HG03469 (cell line): Measurements from ENCODE around the gene DNAJC11.
"Not testable (repeated sequence)": the region's sequence is repeated elsewhere in the genome, so short reads cannot be mapped to it uniquely, and the experiment has no call there.

Source experiments
- ATAC-seq: cut with Tn5 transposase; IDR thresholded peaks from one replicate; pipeline ENCODE4 v1.9.1; 2021; ENCODE audit warnings: mild to moderate bottlenecking, moderate library complexity, moderate number of reproducible peaks; ENCODE audit not compliant: unreplicated experiment

DNAJC11 gene, protein sequence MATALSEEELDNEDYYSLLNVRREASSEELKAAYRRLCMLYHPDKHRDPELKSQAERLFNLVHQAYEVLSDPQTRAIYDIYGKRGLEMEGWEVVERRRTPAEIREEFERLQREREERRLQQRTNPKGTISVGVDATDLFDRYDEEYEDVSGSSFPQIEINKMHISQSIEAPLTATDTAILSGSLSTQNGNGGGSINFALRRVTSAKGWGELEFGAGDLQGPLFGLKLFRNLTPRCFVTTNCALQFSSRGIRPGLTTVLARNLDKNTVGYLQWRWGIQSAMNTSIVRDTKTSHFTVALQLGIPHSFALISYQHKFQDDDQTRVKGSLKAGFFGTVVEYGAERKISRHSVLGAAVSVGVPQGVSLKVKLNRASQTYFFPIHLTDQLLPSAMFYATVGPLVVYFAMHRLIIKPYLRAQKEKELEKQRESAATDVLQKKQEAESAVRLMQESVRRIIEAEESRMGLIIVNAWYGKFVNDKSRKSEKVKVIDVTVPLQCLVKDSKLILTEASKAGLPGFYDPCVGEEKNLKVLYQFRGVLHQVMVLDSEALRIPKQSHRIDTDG

GRCh38 chr1:6701437-6702153, at the start of gene DNAJC11:
DNAJC11 (minus strand) TSS chr1:6701816; CDS start chr1:6701800, 16 bp downstream.
- peak; percentile 85 for ATAC-seq

- ATAC-seq: no peak
Observed at GRCh38 chr1:6750490-6750889, 48.9 kb upstream of the DNAJC11 start.

DNA sequence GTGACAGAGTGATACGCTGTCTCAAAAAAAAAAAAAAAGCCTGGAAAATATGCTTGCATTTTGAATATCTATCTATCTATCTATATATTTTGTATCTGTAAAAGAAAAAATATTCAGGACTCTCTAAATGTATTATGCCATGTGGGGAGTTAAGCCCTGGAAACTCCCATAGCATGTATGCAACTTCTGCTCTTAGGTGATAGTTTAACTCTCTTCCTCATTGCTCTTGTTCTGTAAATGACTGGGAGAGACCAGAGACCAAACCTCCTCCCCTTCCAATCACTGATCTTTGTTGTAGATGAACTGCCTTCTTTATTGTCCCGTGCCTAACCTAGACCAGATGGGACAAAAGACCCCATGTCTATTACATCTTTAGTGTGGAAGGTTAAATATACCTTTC, 46.1 kb upstream of the DNAJC11 start:
- no peak for ATAC-seq

GRCh38 chr1:6745073-6745472, 43.5 kb upstream of the DNAJC11 start:
- ATAC-seq: no peak

GRCh38 chr1:6743189-6744101, 41.8 kb upstream of the DNAJC11 start:
- ATAC-seq: no peak

GRCh38 chr1:6742676-6743188, 41.1 kb upstream of the DNAJC11 start:
- not testable (repeated sequence) for ATAC-seq

- no peak for ATAC-seq
Observed at GRCh38 chr1:6738987-6739676, 37.5 kb upstream of the DNAJC11 start.

DNA sequence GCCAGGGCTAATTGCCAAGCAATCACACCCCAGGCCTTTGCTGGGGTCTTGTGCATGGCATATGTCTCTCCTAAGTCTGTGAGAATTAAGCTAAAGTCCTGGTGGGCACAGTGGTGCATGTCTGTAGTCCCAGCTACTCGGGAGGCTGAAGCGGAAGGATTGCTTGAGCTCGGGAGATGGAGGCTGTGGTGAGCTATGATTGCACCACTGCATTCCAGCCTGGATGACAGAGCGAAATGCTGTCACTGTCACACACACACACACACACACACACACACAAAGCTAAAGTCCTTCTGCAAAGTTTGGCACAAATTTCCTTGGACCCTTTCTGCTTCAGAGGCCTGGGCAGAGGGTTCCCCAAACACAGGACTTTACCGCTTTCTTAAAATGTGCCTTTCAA, 31.3 kb upstream of the DNAJC11 start:
- no peak for ATAC-seq

DNA sequence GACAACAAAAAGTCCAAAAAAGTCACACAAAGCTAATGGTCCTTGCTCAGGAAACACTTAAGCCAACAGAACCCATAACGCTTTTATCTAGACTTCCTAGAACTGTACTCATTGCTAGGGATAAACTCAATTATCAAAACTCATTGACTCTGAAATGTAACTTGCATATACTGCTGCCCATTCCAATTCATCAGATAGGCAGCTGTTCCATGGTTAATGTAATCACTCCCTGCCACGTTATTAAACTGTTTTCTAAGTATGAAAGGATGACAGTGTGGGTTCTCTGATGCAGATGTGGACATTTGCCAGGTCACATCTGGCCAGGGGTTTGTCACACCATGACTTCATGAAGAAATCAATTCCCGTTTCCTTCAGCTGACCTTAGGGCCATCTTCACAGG, 30.3 kb upstream of the DNAJC11 start:
- no peak for ATAC-seq

- ATAC-seq: no peak
Observed at GRCh38 chr1:6730880-6731279, 29.3 kb upstream of the DNAJC11 start.

GRCh38 chr1:6730473-6730872, 28.9 kb upstream of the DNAJC11 start:
- no peak for ATAC-seq

GRCh38 chr1:6727535-6727934, 25.9 kb upstream of the DNAJC11 start:
- no peak for ATAC-seq

DNA sequence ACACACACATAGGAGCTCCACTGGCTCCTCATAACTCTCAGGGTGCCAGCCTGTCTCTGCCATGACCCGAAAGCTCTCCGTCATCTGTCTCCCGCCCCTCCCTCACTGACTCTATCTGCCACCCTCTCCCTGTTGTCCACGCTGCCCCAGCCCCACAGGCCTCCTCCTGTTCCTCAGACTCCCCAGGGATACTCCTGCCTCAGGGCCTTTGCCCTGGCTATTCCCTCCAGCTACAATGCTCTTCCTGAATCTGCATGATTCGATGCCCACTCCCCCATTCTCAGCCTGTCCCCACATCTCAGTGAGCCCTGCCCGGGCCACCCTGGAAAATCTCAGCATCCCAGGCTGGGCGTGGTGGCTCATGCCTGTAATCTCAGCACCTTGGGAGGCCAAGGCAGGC, 24.6 kb upstream of the DNAJC11 start:
- no peak for ATAC-seq

DNA sequence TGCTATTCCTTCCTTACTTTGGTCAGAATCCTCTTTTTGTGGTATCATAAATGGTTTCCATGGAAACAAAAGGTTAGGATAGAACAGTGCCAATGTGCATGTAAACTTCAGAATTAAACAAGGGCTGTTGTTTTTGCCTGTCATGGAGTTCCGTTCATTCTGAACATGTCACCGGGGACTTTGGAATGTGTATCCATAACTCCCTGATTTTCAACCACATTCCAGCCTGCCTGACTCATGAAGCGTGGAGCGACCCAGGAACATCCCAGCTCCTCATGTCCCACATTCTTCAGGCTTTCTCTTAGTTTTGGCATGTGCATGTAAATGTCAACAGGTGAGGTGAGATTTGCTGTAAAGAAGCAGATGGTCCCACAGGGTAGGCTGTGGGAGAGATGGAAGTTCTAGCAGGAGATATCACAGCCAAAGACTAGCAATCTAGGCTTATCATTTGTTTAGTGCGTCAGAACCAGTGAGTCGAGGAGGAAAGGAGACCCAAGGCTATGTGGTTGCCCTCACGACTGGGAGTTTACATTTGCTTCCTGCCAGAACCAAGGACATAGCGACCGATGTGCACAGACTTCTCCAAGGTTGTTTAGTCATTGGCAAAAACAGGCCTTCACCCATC, 23.0 kb upstream of the DNAJC11 start:
- ATAC-seq: no peak

- no peak for ATAC-seq
Observed at GRCh38 chr1:6723621-6724428, 22.2 kb upstream of the DNAJC11 start.

GRCh38 chr1:6711174-6711573, 9.6 kb upstream of the DNAJC11 start:
- ATAC-seq: no peak

GRCh38 chr1:6704746-6705145, 3.1 kb upstream of the DNAJC11 start:
- ATAC-seq: no peak

DNA sequence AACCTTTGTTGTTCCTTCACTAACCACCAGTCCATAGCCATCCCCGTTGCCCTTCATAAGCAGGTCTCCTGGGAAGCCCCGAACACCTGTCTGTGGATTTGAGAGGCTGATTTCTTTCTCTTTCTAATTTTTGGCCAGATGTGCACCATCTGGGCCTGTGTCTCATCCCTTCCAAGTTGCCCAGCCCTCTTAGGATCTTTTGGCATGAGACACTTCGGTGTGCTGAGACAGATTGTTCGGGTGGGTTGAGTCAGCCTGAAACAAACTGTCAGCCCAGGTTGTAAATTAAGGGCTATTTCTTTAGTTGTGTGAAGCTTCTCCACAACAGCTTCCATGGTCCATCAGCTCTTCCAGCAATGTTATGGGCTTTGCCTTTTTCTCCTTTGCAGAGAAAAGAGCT, 1.4 kb upstream of the DNAJC11 start:
- no peak for ATAC-seq
